ENCODE results near the gene LRRD1.
A peak's percentile ranks its signal among the peaks of the same experiment; 100 is the strongest.

Gene LRRD1

GRCh38 chr7:92134271-92135051 is 44.5 kb downstream of the LRRD1 start, which contains the start of gene CYP51A1:
TSS of gene CYP51A1 (minus strand) at chr7:92134477. CDS start at chr7:92134364, 113 bp downstream.
- peak within 1 kb of the TSS; percentile 100 for H3K27ac Mint-ChIP-seq
- DNase-seq, result peak; percentile 91
- peaks cover 9% of the 10 kb centered on the region for H3K27me3 Mint-ChIP-seq (ENCODE audit: low read depth, poor library complexity)
- no peak for TF ChIP-seq CTCF (IDR thresholded peaks at IDR 0.05)
- peak within 1 kb of the TSS; percentile 92 for H3K4me3 Mint-ChIP-seq
- H3K36me3 Mint-ChIP-seq (ENCODE audit: low read depth), result peaks cover 22% of the 10 kb centered on the region
- H3K4me1 Mint-ChIP-seq, result peaks cover 55% of the 10 kb centered on the region
- H3K9me3 Mint-ChIP-seq, result peaks cover 21% of the 10 kb centered on the region

GRCh38 chr7:92133737-92134270 is 45.1 kb downstream of the LRRD1 start:
- H3K4me1 Mint-ChIP-seq, result peaks cover 55% of the 10 kb centered on the region
- peaks cover 26% of the 10 kb centered on the region for H3K36me3 Mint-ChIP-seq (ENCODE audit: low read depth)
- peak overlapping the region; percentile 92 for H3K4me3 Mint-ChIP-seq
- peak overlapping the region; percentile 100 for H3K27ac Mint-ChIP-seq
- peaks cover 8% of the 10 kb centered on the region for H3K27me3 Mint-ChIP-seq (ENCODE audit: low read depth, poor library complexity)
- DNase-seq, result peak; percentile 92
- peak; percentile 87 for TF ChIP-seq CTCF (IDR thresholded peaks at IDR 0.05)
- peaks cover 15% of the 10 kb centered on the region for H3K9me3 Mint-ChIP-seq

GRCh38 chr7:92133133-92133736 is 45.7 kb downstream of the LRRD1 start:
- peaks cover 55% of the 10 kb centered on the region for H3K4me1 Mint-ChIP-seq

GRCh38 chr7:92131764-92132330 is 47.1 kb downstream of the LRRD1 start:
- Mint-ChIP-seq H3K27ac (peak overlapping the region; percentile 29), H3K4me3 (peak overlapping the region; percentile 92), H3K4me1 (peaks cover 48% of the 10 kb centered on the region), H3K36me3 (ENCODE audit: low read depth) (peaks cover 38% of the 10 kb centered on the region), H3K27me3 (ENCODE audit: low read depth, poor library complexity) (no peaks in the 10 kb centered on the region), H3K9me3 (peaks cover 2% of the 10 kb centered on the region)
- no peak for DNase-seq
- no peak for TF ChIP-seq CTCF (IDR thresholded peaks at IDR 0.05)

More at GRCh38 chr7:92133133-92133736, 45.7 kb downstream of the LRRD1 start:
- no peak for TF ChIP-seq CTCF (IDR thresholded peaks at IDR 0.05)
- peak overlapping the region; percentile 80 for H3K27ac Mint-ChIP-seq
- H3K27me3 Mint-ChIP-seq (ENCODE audit: low read depth, poor library complexity), result peaks cover 4% of the 10 kb centered on the region
- H3K9me3 Mint-ChIP-seq, result peaks cover 9% of the 10 kb centered on the region
- H3K4me3 Mint-ChIP-seq, result peak overlapping the region; percentile 92
- peaks cover 25% of the 10 kb centered on the region for H3K36me3 Mint-ChIP-seq (ENCODE audit: low read depth)
- DNase-seq, result no peak

GRCh38 chr7:92131093-92131492 is 47.8 kb downstream of the LRRD1 start:
- no peaks in the 10 kb centered on the region for H3K27me3 Mint-ChIP-seq (ENCODE audit: low read depth, poor library complexity)
- no peak for TF ChIP-seq CTCF (IDR thresholded peaks at IDR 0.05)
- peaks cover 46% of the 10 kb centered on the region for H3K36me3 Mint-ChIP-seq (ENCODE audit: low read depth)
- H3K4me1 Mint-ChIP-seq, result peaks cover 47% of the 10 kb centered on the region
- H3K27ac Mint-ChIP-seq, result no peak overlapping the region
- peak overlapping the region; percentile 19 for H3K4me3 Mint-ChIP-seq
- no peak for DNase-seq
- peaks cover 2% of the 10 kb centered on the region for H3K9me3 Mint-ChIP-seq
